ENCODE results near the gene PTPRH.

Gene PTPRH

GRCh38 chr19:55153652-55154264 lies 55.5 kb downstream of the PTPRH start:
- H3K36me3 ChIP-seq (ENCODE audit: control insufficient read depth in 4 of 4, insufficient read depth in 4 of 4, low read length in 3 of 4): no peaks in the 10 kb centered on the region
- WGBS (ENCODE audit: insufficient coverage): 92% methylated on average over 10 of the region's 12 CpGs
- H3K4me1 ChIP-seq (ENCODE audit: control extremely low read depth in 1 of 4, control insufficient read depth in 4 of 4, insufficient read depth in 4 of 4, low read length in 3 of 4): peaks cover 0 to 15% (median 13%) of the 10 kb centered on the region in 4 experiments
- H3K27ac ChIP-seq (ENCODE audit: insufficient read depth in 1 of 2, low read depth in 1 of 2, low read length in 2 of 2, poor library complexity in 1 of 2, severe bottlenecking in 2 of 2): no peak overlapping the region
- no peak for DNase-seq
- H3K4me3 ChIP-seq (ENCODE audit: control insufficient read depth in 1 of 7, extremely low read depth in 1 of 7, insufficient read depth in 4 of 7, low read depth in 2 of 7, low read length in 6 of 7): no peak overlapping the region
- H3K9me3 ChIP-seq (ENCODE audit: control extremely low read depth in 1 of 5, control insufficient read depth in 4 of 5, insufficient read depth in 2 of 5, low read depth in 1 of 5, low read length in 4 of 5): no peaks in the 10 kb centered on the region
- peaks cover 0 to 54% (median 3%) of the 10 kb centered on the region in 5 experiments for H3K27me3 ChIP-seq (replicated peaks in 2 of 5; ENCODE audit: control insufficient read depth in 4 of 5, insufficient read depth in 5 of 5, low read length in 4 of 5)
- ChIA-PET CTCF (interaction anchor here (0.7 to 0.9 kb wide), 2 partner anchors 12 to 351 kb away, joined by 3 to 8 read pairs; no protein-coding TSS in a partner anchor), POLR2A (no interaction called here)

DNA sequence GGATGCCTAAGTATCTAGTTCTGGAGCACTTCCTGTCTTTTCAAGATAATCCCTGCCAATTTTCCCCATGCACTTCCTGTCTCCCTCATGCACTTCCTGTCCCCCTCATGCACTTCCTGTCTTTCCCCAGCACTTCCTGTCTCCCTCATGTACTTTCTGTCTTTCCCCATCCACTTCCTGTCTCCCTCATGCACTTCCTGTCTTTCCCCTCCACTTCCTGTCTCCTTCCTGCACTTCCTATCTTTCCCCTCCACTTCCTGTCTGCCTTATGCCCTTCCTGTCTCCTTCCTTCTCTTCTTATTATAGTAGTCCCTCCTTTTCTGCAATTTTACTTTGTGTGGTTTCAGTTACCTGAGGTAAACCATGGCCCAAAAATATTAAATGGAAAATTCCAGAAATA lies 57.3 kb downstream of the PTPRH start:
- Histone ChIP-seq H3K9me3 (ENCODE audit: control extremely low read depth in 1 of 5, control insufficient read depth in 4 of 5, insufficient read depth in 2 of 5, low read depth in 1 of 5, low read length in 4 of 5) (no peaks in the 10 kb centered on the region), H3K4me1 (ENCODE audit: control extremely low read depth in 1 of 4, control insufficient read depth in 4 of 4, insufficient read depth in 4 of 4, low read length in 3 of 4) (peaks cover 0 to 14% (median 9%) of the 10 kb centered on the region in 4 experiments), H3K27me3 (replicated peaks in 2 of 5; ENCODE audit: control insufficient read depth in 4 of 5, insufficient read depth in 5 of 5, low read length in 4 of 5) (peaks cover 0 to 57% (median 3%) of the 10 kb centered on the region in 5 experiments), H3K4me3 (ENCODE audit: control insufficient read depth in 1 of 7, extremely low read depth in 1 of 7, insufficient read depth in 4 of 7, low read depth in 2 of 7, low read length in 6 of 7) (no peak overlapping the region), H3K36me3 (ENCODE audit: control insufficient read depth in 4 of 4, insufficient read depth in 4 of 4, low read length in 3 of 4) (no peaks in the 10 kb centered on the region), H3K27ac (ENCODE audit: insufficient read depth in 1 of 2, low read depth in 1 of 2, low read length in 2 of 2, poor library complexity in 1 of 2, severe bottlenecking in 2 of 2) (no peak overlapping the region)
- POLR2A ChIA-PET: no interaction called here
- DNase-seq: no peak
- CTCF ChIA-PET: interaction anchor here (0.9 to 1.7 kb wide), 4 partner anchors 9 to 271 kb away, joined by 3 to 6 read pairs (median 4); no protein-coding TSS in a partner anchor

DNA sequence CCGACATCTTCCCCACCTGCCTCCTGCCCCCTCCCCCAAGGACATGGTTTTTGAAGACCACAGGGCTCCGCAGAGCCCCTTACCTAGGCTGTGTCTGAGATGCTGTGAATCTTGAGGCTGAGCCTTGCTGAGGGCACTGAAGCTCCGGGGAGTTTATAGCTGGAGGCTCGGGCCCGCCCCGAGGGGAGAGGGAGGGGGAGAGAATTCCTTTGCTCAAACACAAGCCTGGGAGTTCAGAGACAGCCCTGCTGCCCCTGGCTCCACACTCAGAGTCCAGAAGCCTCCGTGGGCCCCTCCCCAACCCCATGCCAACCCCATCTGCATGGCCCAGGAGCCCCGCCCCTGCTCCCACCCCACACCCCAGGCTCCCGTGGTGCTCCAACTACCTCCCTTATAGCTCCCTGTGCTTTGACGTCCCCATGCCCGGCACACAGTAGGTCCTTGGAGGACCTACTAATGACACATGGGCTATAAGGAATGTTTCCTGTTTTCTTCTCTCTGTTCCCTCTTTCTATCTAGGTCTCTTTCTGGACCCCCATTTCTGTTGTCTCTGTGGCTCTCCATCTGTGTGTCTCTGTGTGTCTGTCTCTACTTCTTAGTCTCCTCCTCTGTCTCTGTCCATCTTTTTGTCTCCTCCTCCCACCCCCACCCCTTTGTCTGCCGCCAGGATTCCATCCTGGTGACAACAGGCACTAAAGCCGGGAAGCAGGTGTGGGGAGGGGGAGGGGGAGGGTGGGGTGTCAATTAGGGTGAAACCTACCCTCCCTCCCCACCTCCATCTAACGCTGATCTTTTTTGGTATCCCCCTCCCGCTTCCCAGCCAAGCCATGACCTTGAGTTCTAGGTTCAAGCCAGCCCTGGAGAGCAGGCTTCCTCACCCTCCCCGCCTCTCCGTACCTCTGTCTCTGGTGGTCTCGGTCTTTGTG lies 60.0 kb downstream of the PTPRH start, which contains the start of gene TNNT1:
Gene TNNT1, minus strand, starts transcription at position 129 of the 926 bp plus-strand sequence. CDS start 2,049 bp downstream, outside the sequence.
- Histone ChIP-seq H3K4me3 (ENCODE audit: control insufficient read depth in 1 of 7, extremely low read depth in 1 of 7, insufficient read depth in 4 of 7, low read depth in 2 of 7, low read length in 6 of 7) (no peak within 1 kb of the TSS), H3K4me1 (ENCODE audit: control extremely low read depth in 1 of 4, control insufficient read depth in 4 of 4, insufficient read depth in 4 of 4, low read length in 3 of 4) (peaks cover 0 to 14% (median 12%) of the 10 kb centered on the region in 4 experiments), H3K36me3 (ENCODE audit: control insufficient read depth in 4 of 4, insufficient read depth in 4 of 4, low read length in 3 of 4) (no peaks in the 10 kb centered on the region), H3K9me3 (ENCODE audit: control extremely low read depth in 1 of 5, control insufficient read depth in 4 of 5, insufficient read depth in 2 of 5, low read depth in 1 of 5, low read length in 4 of 5) (no peaks in the 10 kb centered on the region), H3K27ac (ENCODE audit: insufficient read depth in 1 of 2, low read depth in 1 of 2, low read length in 2 of 2, poor library complexity in 1 of 2, severe bottlenecking in 2 of 2) (no peak within 1 kb of the TSS), H3K27me3 (replicated peaks in 2 of 5; ENCODE audit: control insufficient read depth in 4 of 5, insufficient read depth in 5 of 5, low read length in 4 of 5) (peaks cover 0 to 58% (median 2%) of the 10 kb centered on the region in 5 experiments)
- POLR2A ChIA-PET: no interaction called here
- CTCF ChIA-PET: interaction anchor here (4.3 kb wide), 1 partner anchor 10 kb away, joined by 25 read pairs; no protein-coding TSS in a partner anchor
- DNase-seq: no peak
- WGBS (ENCODE audit: insufficient coverage): 34% methylated on average over 12 of the region's 18 CpGs

DNA sequence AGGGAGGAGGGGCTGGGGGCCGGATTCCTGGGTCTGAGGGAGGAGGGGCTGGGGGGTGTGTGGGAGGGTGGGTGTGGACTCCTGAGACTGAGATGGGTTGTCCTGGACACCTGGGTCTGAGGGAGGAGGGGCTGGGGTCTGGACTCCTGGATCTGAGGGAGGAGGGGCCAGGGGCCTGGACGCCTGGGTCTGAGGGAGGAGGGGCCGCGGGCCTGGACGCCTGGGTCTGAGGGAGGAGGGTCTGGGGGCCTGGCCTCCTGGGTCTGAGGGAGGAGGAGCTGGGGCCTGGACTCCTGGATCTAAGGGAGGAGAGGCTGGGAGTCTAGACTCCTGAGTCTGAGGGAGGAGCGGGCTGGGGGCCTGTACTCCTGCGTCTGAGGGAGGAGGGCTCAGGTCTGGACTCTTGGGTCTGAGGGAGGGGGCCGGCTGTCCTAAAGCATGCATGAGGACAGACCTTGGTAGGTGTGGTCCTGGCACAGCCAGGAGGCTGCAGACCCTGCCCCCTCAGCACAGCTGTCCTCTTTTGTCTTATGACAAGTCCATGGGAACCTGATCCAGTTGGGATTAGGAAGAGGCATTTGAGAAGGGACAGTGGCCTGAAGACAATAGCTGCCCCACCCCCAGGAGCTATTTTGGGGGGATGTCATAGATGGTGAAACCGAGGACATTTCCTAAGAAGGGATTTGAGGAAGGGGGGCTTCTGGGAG lies 61.6 kb downstream of the PTPRH start:
- 72% methylated on average over 7 of the region's 9 CpGs for WGBS (ENCODE audit: insufficient coverage)
- Histone ChIP-seq H3K9me3 (ENCODE audit: control extremely low read depth in 1 of 5, control insufficient read depth in 4 of 5, insufficient read depth in 2 of 5, low read depth in 1 of 5, low read length in 4 of 5) (no peaks in the 10 kb centered on the region), H3K4me1 (ENCODE audit: control extremely low read depth in 1 of 4, control insufficient read depth in 4 of 4, insufficient read depth in 4 of 4, low read length in 3 of 4) (peaks cover 0 to 14% (median 12%) of the 10 kb centered on the region in 4 experiments), H3K27me3 (replicated peaks in 2 of 5; ENCODE audit: control insufficient read depth in 4 of 5, insufficient read depth in 5 of 5, low read length in 4 of 5) (peaks cover 0 to 73% (median 2%) of the 10 kb centered on the region in 5 experiments), H3K4me3 (ENCODE audit: control insufficient read depth in 1 of 7, extremely low read depth in 1 of 7, insufficient read depth in 4 of 7, low read depth in 2 of 7, low read length in 6 of 7) (no peak overlapping the region), H3K36me3 (ENCODE audit: control insufficient read depth in 4 of 4, insufficient read depth in 4 of 4, low read length in 3 of 4) (no peaks in the 10 kb centered on the region), H3K27ac (ENCODE audit: insufficient read depth in 1 of 2, low read depth in 1 of 2, low read length in 2 of 2, poor library complexity in 1 of 2, severe bottlenecking in 2 of 2) (no peak overlapping the region)
- POLR2A ChIA-PET: interaction anchor here (0.7 kb wide), 1 partner anchor 236 kb away, joined by 3 read pairs; the partner anchor contains the start of gene TMEM238
- no peak for DNase-seq
- CTCF ChIA-PET: interaction anchor here (0.6 to 4.3 kb wide), 2 partner anchors 12 to 298 kb away, joined by 3 to 25 read pairs; no protein-coding TSS in a partner anchor

DNA sequence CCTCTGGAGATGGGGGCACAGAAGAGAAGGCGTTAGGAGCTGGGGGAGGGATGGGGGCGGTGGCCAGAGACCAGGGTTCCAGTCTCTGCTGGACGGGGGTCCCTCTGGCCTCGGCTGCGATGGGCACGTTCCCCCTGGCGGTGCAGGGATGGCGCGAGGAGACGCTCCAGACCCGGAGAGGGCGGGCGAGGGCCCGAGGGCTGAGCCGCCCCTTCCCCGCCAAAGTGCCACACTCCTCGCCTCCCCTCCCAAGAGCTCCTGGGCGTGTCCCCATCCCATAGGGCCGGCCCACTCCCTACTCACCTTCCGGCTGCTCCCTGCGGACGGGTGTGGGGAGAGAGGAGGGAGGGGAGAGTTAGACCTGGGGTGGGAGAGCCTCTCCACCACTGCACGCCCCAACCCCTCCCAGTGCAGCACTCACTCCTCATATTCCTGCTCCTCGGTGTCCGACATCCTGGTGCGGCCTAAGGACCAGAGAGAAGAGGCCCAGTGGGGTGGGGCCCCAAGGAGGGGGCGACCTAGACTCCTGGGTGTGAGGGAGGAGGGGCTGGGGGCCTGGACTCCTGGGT lies 62.5 kb downstream of the PTPRH start:
- Histone ChIP-seq H3K36me3 (ENCODE audit: control insufficient read depth in 4 of 4, insufficient read depth in 4 of 4, low read length in 3 of 4) (no peaks in the 10 kb centered on the region), H3K27me3 (replicated peaks in 2 of 5; ENCODE audit: control insufficient read depth in 4 of 5, insufficient read depth in 5 of 5, low read length in 4 of 5) (peaks cover 0 to 82% (median 2%) of the 10 kb centered on the region in 5 experiments), H3K9me3 (ENCODE audit: control extremely low read depth in 1 of 5, control insufficient read depth in 4 of 5, insufficient read depth in 2 of 5, low read depth in 1 of 5, low read length in 4 of 5) (no peaks in the 10 kb centered on the region), H3K27ac (ENCODE audit: insufficient read depth in 1 of 2, low read depth in 1 of 2, low read length in 2 of 2, poor library complexity in 1 of 2, severe bottlenecking in 2 of 2) (peak overlapping the region in 1 of 2 experiments; percentile 34), H3K4me3 (ENCODE audit: control insufficient read depth in 1 of 7, extremely low read depth in 1 of 7, insufficient read depth in 4 of 7, low read depth in 2 of 7, low read length in 6 of 7) (peak overlapping the region in 1 of 7 experiments; percentile 28), H3K4me1 (ENCODE audit: control extremely low read depth in 1 of 4, control insufficient read depth in 4 of 4, insufficient read depth in 4 of 4, low read length in 3 of 4) (peaks cover 0 to 14% (median 12%) of the 10 kb centered on the region in 4 experiments)
- DNase-seq: no peak
- POLR2A ChIA-PET: interaction anchor here (0.7 kb wide), 1 partner anchor 237 kb away, joined by 3 read pairs; the partner anchor contains the start of gene TMEM238
- CTCF ChIA-PET: interaction anchor here (0.6 to 4.3 kb wide), 4 partner anchors 13 to 299 kb away, joined by 3 to 25 read pairs (median 4); no protein-coding TSS in a partner anchor
- WGBS (ENCODE audit: insufficient coverage): under 1% methylated on average over 17 of the region's 27 CpGs

DNA sequence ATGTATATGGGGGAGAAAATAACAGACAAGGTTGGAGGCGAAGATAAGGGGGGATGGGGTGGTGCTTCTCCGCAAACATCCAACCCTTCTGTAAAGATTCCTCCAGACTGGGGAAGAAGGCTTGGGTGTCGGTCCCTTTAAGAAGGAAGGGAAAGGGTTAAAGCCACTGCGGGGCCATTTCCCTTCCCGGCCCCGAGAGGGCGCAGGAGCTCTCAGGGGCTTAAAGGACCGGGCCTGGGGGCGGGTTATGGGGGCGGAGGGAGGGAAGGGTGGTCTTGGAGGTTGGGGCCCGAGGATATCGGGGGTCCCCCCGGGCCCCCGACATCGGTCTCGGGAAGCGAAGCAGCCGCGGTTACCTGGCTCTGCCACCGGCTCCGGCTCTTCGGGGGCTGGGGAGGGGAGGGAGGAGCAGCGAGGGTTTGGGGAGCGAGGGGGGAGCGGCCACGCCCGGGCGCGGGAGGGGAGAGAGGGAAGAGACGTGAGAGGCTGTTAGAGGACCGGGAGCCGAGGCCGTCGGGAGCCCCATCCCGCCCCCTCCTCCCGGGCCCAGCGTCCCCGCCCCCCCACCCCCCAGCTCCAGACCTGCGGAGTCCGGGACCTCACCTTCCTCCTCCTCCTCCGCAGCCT lies 63.1 kb downstream of the PTPRH start:
- ChIA-PET CTCF (interaction anchor here (1.1 to 4.3 kb wide), 3 partner anchors 13 to 44 kb away, joined by 3 to 25 read pairs (median 5); no protein-coding TSS in a partner anchor), POLR2A (no interaction called here)
- Histone ChIP-seq H3K27me3 (replicated peaks in 2 of 5; ENCODE audit: control insufficient read depth in 4 of 5, insufficient read depth in 5 of 5, low read length in 4 of 5) (peaks cover 0 to 82% (median 2%) of the 10 kb centered on the region in 5 experiments), H3K9me3 (ENCODE audit: control extremely low read depth in 1 of 5, control insufficient read depth in 4 of 5, insufficient read depth in 2 of 5, low read depth in 1 of 5, low read length in 4 of 5) (no peaks in the 10 kb centered on the region), H3K4me1 (ENCODE audit: control extremely low read depth in 1 of 4, control insufficient read depth in 4 of 4, insufficient read depth in 4 of 4, low read length in 3 of 4) (peaks cover 0 to 16% (median 14%) of the 10 kb centered on the region in 4 experiments), H3K4me3 (ENCODE audit: control insufficient read depth in 1 of 7, extremely low read depth in 1 of 7, insufficient read depth in 4 of 7, low read depth in 2 of 7, low read length in 6 of 7) (peak overlapping the region in 4 of 7 experiments; percentile 4 to 19 (median 10)), H3K27ac (ENCODE audit: insufficient read depth in 1 of 2, low read depth in 1 of 2, low read length in 2 of 2, poor library complexity in 1 of 2, severe bottlenecking in 2 of 2) (peak overlapping the region in 1 of 2 experiments; percentile 25), H3K36me3 (ENCODE audit: control insufficient read depth in 4 of 4, insufficient read depth in 4 of 4, low read length in 3 of 4) (no peaks in the 10 kb centered on the region)
- peak in 2 of 3 donors; percentile 66 to 67 for DNase-seq
- WGBS (ENCODE audit: insufficient coverage): 0% methylated on average over 16 of the region's 41 CpGs
